ENCODE results near the gene HDAC1.
"Not testable (repeated sequence)": the region's sequence is repeated elsewhere in the genome, so short reads cannot be mapped to it uniquely, and the experiment has no call there.

HDAC1 gene

GRCh38 chr1:32291708-32292538 lies at the start of gene HDAC1:
TSS of gene HDAC1 (plus strand) at chr1:32292083. CDS start at chr1:32292170, 87 bp downstream.
- peak; percentile 100 for DNase-seq

DNA sequence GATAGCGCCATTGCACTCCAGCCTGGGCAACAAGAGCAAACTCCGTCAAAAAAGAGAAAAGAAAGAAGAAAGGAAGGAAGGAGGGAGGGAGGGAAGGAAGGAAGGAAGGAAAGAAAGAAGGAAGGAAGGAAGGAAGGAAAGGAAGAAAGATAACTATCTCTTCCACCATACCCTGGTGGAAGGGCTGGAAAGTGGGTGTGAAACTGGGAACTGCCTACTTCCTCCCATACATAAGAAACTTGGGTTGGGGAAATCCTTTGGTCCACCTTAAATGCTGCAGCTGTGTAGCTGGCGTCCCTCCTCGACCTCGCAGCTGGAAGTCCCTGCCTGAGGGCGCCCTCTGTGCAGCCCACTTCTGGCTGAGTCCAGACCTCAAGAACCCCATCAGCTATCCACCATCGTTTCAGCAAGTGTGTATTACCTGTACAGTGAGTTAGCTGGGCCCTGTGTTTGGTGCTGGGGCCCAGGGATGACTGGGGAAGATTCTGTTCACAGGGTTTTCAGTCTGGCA lies 49.5 kb upstream of the HDAC1 start:
- DNase-seq: no peak

DNA sequence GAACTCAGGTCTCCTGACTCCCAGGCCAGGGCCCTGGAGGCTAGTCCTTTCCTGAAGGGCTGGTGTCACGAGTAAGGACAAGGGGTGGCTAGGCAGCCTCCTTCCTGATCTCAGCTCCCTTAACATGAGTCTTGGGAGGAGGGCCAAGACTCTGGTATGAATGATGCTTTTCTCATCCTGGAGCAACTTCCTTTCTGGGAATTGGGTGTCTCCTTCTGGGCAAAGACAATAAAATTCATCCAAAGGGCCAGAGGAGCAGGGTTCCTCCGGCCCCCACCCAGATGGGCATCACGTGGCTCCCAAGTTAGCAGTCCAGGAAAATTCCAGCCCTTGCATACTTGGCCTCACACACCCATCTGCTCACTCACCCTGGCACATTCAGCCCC lies 45.0 kb upstream of the HDAC1 start, which contains the start of gene FAM167B:
TSS of gene FAM167B (plus strand) at position 335 of the 386 bp plus-strand sequence. CDS start 200 bp downstream, outside the sequence.
- no peak for DNase-seq

GRCh38 chr1:32247452-32247851 lies 44.4 kb upstream of the HDAC1 start:
- DNase-seq: no peak

GRCh38 chr1:32247983-32248889 lies 43.6 kb upstream of the HDAC1 start:
- DNase-seq: peak; percentile 96

DNA sequence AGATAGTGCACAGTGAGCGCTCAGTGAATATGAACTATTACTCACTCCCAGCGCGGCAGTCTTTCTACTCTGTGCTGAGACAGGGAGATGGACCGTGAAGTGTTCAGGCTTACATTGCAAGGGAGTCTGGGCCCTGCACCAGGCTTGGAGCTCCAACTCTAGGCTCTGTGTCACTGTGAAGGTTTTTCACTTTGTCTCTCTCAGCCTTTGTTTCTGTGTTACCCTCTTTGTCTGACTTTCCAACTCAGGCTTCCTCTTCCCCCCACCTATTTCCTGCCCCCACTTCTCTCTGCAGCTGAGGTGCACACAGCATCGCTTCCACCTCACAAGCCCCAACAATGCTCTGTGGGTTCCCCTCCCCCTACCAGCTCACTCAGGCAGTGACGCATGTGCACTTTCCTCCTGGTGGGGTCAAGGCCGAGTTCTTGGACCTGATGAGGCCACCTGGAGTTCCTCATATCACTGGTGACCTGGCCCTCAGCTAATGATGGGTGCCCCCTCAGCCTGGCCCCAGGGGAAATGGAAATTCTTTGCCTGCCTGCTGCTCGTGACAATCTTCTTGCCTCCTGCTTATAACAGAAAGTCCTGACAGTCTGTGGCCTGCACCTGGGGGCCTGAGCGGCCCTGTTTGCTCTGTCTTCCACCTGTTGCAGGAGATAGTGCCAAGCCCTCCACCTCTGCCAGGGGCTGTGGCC lies 41.9 kb upstream of the HDAC1 start:
- DNase-seq: no peak

- no peak for DNase-seq
Observed at GRCh38 chr1:32250893-32251716, 40.8 kb upstream of the HDAC1 start, which contains the start of gene LCK. TSS of gene LCK (plus strand) at chr1:32251265. CDS start at chr1:32274330, 23,065 bp downstream.

- no peak for DNase-seq
Observed at GRCh38 chr1:32255072-32256071, 36.5 kb upstream of the HDAC1 start.

DNA sequence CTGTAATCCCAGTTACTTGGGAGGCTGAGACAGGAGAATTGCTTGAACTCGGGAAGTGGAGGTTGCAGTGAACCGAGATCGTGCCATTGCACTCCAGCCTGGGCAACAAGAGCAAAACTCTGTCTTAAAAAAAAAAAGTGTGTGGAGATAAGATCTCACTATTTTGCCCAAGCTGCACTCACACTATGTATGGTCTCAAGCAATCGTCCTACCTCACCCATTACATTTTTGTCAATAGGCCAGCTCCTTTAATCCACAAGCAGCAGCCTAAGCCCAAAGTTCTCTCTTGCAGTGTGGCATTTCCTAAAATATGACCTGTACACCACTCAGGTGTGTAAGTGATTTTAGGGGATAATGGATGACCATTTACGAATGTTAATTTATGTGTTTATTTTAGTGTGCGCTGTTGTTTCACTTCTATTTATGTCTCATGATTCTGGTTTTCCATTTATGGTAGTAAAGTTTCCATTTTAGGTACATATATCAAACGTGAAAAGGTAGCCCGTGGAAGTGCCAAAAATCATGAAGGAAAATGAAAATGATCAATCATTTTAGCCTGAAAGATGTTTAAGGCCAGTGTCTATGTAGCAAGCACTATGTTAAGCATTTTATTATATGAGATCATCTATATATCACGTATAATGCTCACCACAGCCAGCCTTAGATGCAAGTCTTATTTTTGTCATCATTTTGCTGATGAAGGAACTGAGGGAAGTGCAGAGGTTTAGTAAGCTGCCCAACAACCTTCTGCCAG lies 35.2 kb upstream of the HDAC1 start:
- DNase-seq: no peak

DNA sequence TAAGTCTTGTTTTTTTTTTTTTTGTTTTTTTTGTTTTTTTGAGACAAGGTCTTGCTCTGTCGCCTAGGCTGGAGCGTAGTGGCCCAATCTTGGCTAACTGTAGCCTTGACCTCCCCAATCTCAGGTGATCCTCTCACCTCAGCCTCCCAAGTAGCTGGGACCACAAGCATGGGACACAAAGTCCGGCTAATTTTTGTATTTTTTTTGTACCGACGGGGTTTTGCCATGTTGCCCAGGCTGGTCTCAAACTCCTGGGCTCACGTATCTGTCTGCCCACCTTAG lies 34.7 kb upstream of the HDAC1 start:
- no peak for DNase-seq

GRCh38 chr1:32263236-32263593 lies 28.7 kb upstream of the HDAC1 start:
- not testable (repeated sequence) for DNase-seq

DNA sequence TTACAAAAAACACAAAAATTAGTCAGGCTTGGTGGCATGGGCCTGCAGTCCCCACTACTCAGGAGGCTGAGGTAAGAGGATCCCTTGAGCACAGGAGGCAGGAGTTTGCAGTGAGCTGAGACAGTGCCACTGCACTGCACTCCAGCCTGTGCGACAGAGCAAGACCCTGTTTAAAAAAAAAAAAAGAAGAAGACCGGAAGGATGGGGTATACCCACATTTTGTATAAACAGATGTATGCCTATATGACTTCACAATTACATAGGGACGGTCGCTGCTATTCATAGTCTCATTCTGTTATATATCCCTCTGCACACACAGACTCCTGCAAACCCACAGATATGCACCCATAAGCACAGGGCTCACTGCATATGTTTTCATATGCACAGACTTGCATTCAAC lies 28.1 kb upstream of the HDAC1 start:
- no peak for DNase-seq

- no peak for DNase-seq
Observed at GRCh38 chr1:32265846-32266245, 26.0 kb upstream of the HDAC1 start.

GRCh38 chr1:32266921-32267591 lies 24.8 kb upstream of the HDAC1 start:
- no peak for DNase-seq

- DNase-seq: no peak
Observed at GRCh38 chr1:32269744-32270143, 22.1 kb upstream of the HDAC1 start.

DNA sequence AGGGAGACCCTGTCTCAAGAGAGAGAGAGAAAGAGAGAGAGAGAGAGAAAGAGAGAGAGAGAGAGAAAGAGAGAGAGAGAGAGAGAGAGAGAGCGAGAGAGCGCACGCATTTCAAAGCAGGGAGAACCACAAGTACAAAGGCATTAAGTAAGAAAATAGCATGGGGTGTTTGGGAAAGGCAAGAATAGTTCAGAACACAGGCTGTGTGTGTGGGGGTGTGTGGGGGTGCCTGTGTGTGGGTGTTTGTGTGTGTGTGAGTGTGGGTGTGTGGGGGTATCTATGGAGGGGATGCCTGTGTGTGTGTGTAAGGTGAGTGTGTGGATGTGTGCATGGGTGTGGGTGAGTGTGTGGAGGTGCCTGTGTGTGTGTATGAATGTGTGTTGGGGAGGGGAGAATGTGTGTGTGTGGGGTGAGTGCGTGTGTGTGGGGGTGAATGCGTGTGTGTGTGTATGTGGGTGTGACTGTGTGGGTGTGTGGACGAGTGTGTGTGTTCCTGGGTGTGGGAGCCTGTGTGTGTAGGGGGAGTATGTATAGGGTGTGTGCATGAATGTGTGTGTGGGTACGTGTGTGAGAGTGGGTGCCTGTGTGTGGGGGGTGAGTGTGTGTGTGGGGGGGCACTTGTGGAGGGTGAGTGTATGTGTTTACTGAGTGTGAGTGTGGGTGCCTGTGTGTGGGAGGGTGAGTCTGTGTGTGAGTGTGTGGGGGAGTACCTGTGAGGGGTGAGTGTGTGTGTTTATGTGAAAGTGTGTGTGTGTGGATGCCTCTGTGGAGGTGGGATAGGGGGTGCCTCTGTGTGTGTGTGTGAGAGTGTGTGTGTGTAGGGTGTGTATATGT lies 19.1 kb upstream of the HDAC1 start:
- no peak for DNase-seq

GRCh38 chr1:32273391-32274208 lies 18.3 kb upstream of the HDAC1 start:
- DNase-seq: peak; percentile 54

Measured in NCI-H774 (cell line).